H1 (cell line): ENCODE results near the gene NONO. TPM values are rescaled to one million over a fixed set of nuclear protein-coding genes. Genes with fewer than 3 reads are reported as not detected.

Experiments
- CTCF ChIA-PET: fragments of 300-600 bp; sonication (Branson Sonifier 250); formaldehyde crosslinking; loops from one replicate; lab custom pipeline; 2021; ENCODE audit not compliant: partially characterized antibody; lab: Charles Lee
- POLR2A ChIA-PET: fragments of 300-600 bp; sonication (Branson Sonifier 250); formaldehyde crosslinking; loops from one replicate; lab custom pipeline; 2021; ENCODE audit warnings: inconsistent platforms; ENCODE audit not compliant: partially characterized antibody; lab: Charles Lee
- DNase-seq, 2 experiments: peaks; one replicate each; pipeline versions ENCODE4 v3.0.0 to v3.0.0-alpha.2; 2010 to 2022; ENCODE audit warnings: low spot score in 2 of 2, low read depth in 1 of 2, mixed read lengths in 1 of 2
- FAIRE-seq: peaks from 2 replicates; lab custom pipeline; 2011; peaks lifted over from hg19 to GRCh38; lab: Jason Lieb, UNC
- H2AFZ ChIP-seq: 2 replicates; pipeline ENCODE4 v1.8.1; 2012; ENCODE audit warnings: low read length, inconsistent platforms
- H2AK5ac ChIP-seq: 2 replicates; pipeline ENCODE4 v1.6.1; 2013; ENCODE audit warnings: low read depth, low read length
- H2BK120ac ChIP-seq: replicated peaks from 2 replicates; pipeline ENCODE3; 2013; ENCODE audit warnings: low read depth, low read length, inconsistent platforms
- H2BK12ac ChIP-seq: 2 replicates; pipeline ENCODE4 v1.6.1; 2013; ENCODE audit warnings: low read depth, low read length
- H2BK15ac ChIP-seq: 2 replicates; pipeline ENCODE4 v1.6.1; 2013; ENCODE audit warnings: low read length
- H2BK20ac ChIP-seq: 2 replicates; pipeline ENCODE4 v1.6.1; 2013; ENCODE audit warnings: low read length
- H2BK5ac ChIP-seq: 2 replicates; pipeline ENCODE4 v1.6.1; 2013; ENCODE audit warnings: low read depth, low read length
- H3K14ac ChIP-seq: 2 replicates; pipeline ENCODE4 v1.6.1; 2013; ENCODE audit warnings: inconsistent platforms; ENCODE audit not compliant: insufficient read length
- H3K18ac ChIP-seq: 2 replicates; pipeline ENCODE4 v1.6.1; 2013; ENCODE audit warnings: low read length; ENCODE audit errors: extremely low read depth
- H3K23ac ChIP-seq: 2 replicates; pipeline ENCODE4 v1.6.1; 2013; ENCODE audit warnings: inconsistent platforms; ENCODE audit not compliant: insufficient read length
- H3K23me2 ChIP-seq: 2 replicates; pipeline ENCODE4 v1.6.1; 2013; ENCODE audit warnings: low read depth, low read length
- H3K27ac ChIP-seq: 2 replicates; pipeline ENCODE4 v1.6.1; 2011; ENCODE audit warnings: low read depth, low read length, inconsistent platforms
- H3K27me3 ChIP-seq, 4 experiments: replicated peaks in 1 of 4; 1 replicate in 1 of 4; 2 replicates in 3 of 4; pipeline versions ENCODE4 v1.6.1 to v1.8.1; 2011 to 2013; ENCODE audit warnings: low read length in 3 of 4, mild to moderate bottlenecking in 3 of 4, inconsistent platforms in 2 of 4, mixed read lengths in 2 of 4, moderate library complexity in 1 of 4; ENCODE audit not compliant: control insufficient read depth in 3 of 4, insufficient read depth in 3 of 4; ENCODE audit errors: extremely low read depth in 1 of 4
- H3K36me3 ChIP-seq, 4 experiments: 2 replicates each; pipeline versions ENCODE4 v1.6.1 to v1.8.1; 2011 to 2013; ENCODE audit warnings: mild to moderate bottlenecking in 4 of 4, low read length in 3 of 4, moderate library complexity in 2 of 4, control low read depth in 1 of 4, inconsistent platforms in 1 of 4; ENCODE audit not compliant: insufficient read depth in 4 of 4, control insufficient read depth in 2 of 4
- H3K4ac ChIP-seq: replicated peaks from 2 replicates; pipeline ENCODE3; 2013; ENCODE audit warnings: low read length, low read depth, mixed read lengths, inconsistent platforms; ENCODE audit not compliant: insufficient read length
- H3K4me1 ChIP-seq, 4 experiments: replicated peaks in 1 of 4; 1 replicate in 1 of 4; 2 replicates in 3 of 4; pipeline versions ENCODE4 v1.6.1 to v1.8.1; 2011 to 2013; ENCODE audit warnings: low read length in 3 of 4, inconsistent platforms in 2 of 4, mixed read lengths in 1 of 4; ENCODE audit not compliant: insufficient read depth in 4 of 4, control insufficient read depth in 3 of 4
- H3K4me2 ChIP-seq, 2 experiments: 2 replicates each; pipeline versions ENCODE4 v1.6.1 to v1.8.1; 2011 to 2013; ENCODE audit warnings: low read depth in 2 of 2, low read length in 2 of 2, control low read depth in 1 of 2, inconsistent platforms in 1 of 2, mild to moderate bottlenecking in 1 of 2; ENCODE audit not compliant: insufficient read depth in 1 of 2
- H3K4me3 ChIP-seq, 4 experiments: fragments of 200-600, 300-600 bp in 1 of 4; sonication (generic), shearing (Covaris generic), sonication (Bioruptor Twin) in 1 of 4; 2 replicates each; pipeline versions ENCODE4 v1.5.1 to v1.8.1; 2011 to 2016; ENCODE audit warnings: low read length in 4 of 4, low read depth in 3 of 4, control low read depth in 2 of 4, inconsistent platforms in 2 of 4, mild to moderate bottlenecking in 2 of 4, mixed read lengths in 1 of 4, moderate library complexity in 1 of 4; ENCODE audit not compliant: insufficient read depth in 2 of 4; ENCODE audit errors: extremely low read depth in 1 of 4
- H3K56ac ChIP-seq: replicated peaks from 2 replicates; pipeline ENCODE3; 2013; ENCODE audit warnings: low read depth, mild to moderate bottlenecking, mixed read lengths, low read length, inconsistent platforms; ENCODE audit not compliant: insufficient read length
- H3K79me1 ChIP-seq: 2 replicates; pipeline ENCODE4 v1.6.1; 2013; ENCODE audit warnings: low read depth, low read length, control low read depth
- H3K79me2 ChIP-seq, 2 experiments: 2 replicates each; pipeline versions ENCODE4 v1.6.1 to v1.8.1; 2012 to 2013; ENCODE audit warnings: low read length in 2 of 2, mild to moderate bottlenecking in 2 of 2, inconsistent platforms in 1 of 2; ENCODE audit not compliant: insufficient read depth in 2 of 2, control insufficient read depth in 1 of 2
- H3K9ac ChIP-seq, 4 experiments: replicated peaks in 1 of 4; 1 replicate in 1 of 4; 2 replicates in 3 of 4; pipeline versions ENCODE4 v1.6.1 to v1.8.1; 2011 to 2013; ENCODE audit warnings: low read depth in 3 of 4, low read length in 3 of 4, control low read depth in 2 of 4, mild to moderate bottlenecking in 2 of 4, moderate library complexity in 2 of 4, inconsistent platforms in 1 of 4; ENCODE audit errors: extremely low read depth in 1 of 4
- H3K9me3 ChIP-seq, 2 experiments: 2 replicates each; pipeline versions ENCODE4 v1.6.1 to v1.8.1; 2012 to 2013; ENCODE audit warnings: mild to moderate bottlenecking in 2 of 2, moderate library complexity in 2 of 2, control low read depth in 1 of 2, inconsistent platforms in 1 of 2, low read depth in 1 of 2, low read length in 1 of 2, mixed read lengths in 1 of 2; ENCODE audit not compliant: insufficient read depth in 2 of 2
- H4K20me1 ChIP-seq, 2 experiments: replicated peaks in 1 of 2; 2 replicates each; pipeline versions ENCODE3 to v1.8.1; 2011 to 2013; ENCODE audit warnings: inconsistent platforms in 2 of 2, low read length in 2 of 2, mild to moderate bottlenecking in 1 of 2; ENCODE audit not compliant: insufficient read depth in 2 of 2, control insufficient read depth in 1 of 2
- H4K5ac ChIP-seq: 2 replicates; pipeline ENCODE4 v1.6.1; 2013; ENCODE audit warnings: low read length, low read depth, mixed read lengths, inconsistent platforms; ENCODE audit not compliant: insufficient read length
- H4K8ac ChIP-seq: 2 replicates; pipeline ENCODE4 v1.8.0; 2013; ENCODE audit warnings: mild to moderate bottlenecking, moderate library complexity, low read length, inconsistent platforms; ENCODE audit not compliant: insufficient read depth; ENCODE audit errors: extremely low read depth
- H4K91ac ChIP-seq: replicated peaks from 2 replicates; pipeline ENCODE3; 2013; ENCODE audit warnings: low read length, mixed read lengths, inconsistent platforms; ENCODE audit not compliant: insufficient read length
- GABPA ChIP-seq: IDR thresholded peaks from 2 replicates; pipeline ENCODE4 v1.6.1; 2011; ENCODE audit warnings: mild to moderate bottlenecking, low read length, moderate library complexity, borderline replicate concordance; ENCODE audit not compliant: insufficient read depth
- KDM1A ChIP-seq: fragments of 200-600, 300-600 bp; sonication (generic); IDR thresholded peaks from 2 replicates; pipeline ENCODE4 v1.7.1; 2016; ENCODE audit warnings: mild to moderate bottlenecking, low read length, borderline replicate concordance
- WGBS, 2 experiments: shearing (Covaris generic) in 1 of 2; methylation state at CpG; one replicate each; pipeline versions ENCODE4 v1.1.6 to v1.1.7; 2013 to 2015; ENCODE audit warnings: low lambda C conversion rate in 2 of 2, mixed read lengths in 2 of 2, inconsistent platforms in 1 of 2, low coverage in 1 of 2, missing lambda C conversion rate in 1 of 2; ENCODE audit not compliant: insufficient replicate concordance in 2 of 2, insufficient coverage in 1 of 2, insufficient read length in 1 of 2; ENCODE audit errors: extremely low coverage in 1 of 2, missing lambda C conversion rate in 1 of 2; 5-methylcytosine and 5-hydroxymethylcytosine counted together
- polyA plus RNA-seq, 7 experiments: library from polyadenylated mRNA; depleted of rRNA in 3 of 7; stranded (reverse) in 5 of 7; unstranded in 2 of 7; fragments of >200 nt in 5 of 7; fragments of 200-250 nt in 2 of 7; gene quantifications; 1 replicate in 5 of 7; 2 replicates in 1 of 7; 4 replicates in 1 of 7; pipeline versions ENCODE4 v1.2.1 to v1.2.3, GENCODE V29; 2011 to 2013; ENCODE audit warnings: missing spikeins in 2 of 7, mixed read lengths in 2 of 7
- total RNA-seq: library from RNA; stranded (reverse); fragmentation: NEBNext Ultra II Directional; extraction: Animal tissue kit (Norgen Biotek cat#: 25700); gene quantifications from 2 replicates; pipeline ENCODE4 v1.2.1, GENCODE V29; 2021
- TF ChIP-seq, protein P1 (sequence below): IDR thresholded peaks from 2 replicates; pipeline ENCODE4 v1.6.1; 2012; ENCODE audit warnings: inconsistent platforms
- TF ChIP-seq, protein P2 (sequence below), 3 experiments: IDR thresholded peaks; 1 replicate in 2 of 3; 2 replicates in 1 of 3; pipeline versions ENCODE4 v1.5.1 to v1.6.1; 2011; ENCODE audit warnings: low read length in 3 of 3, mild to moderate bottlenecking in 3 of 3, inconsistent platforms in 2 of 3, low read depth in 1 of 3, moderate library complexity in 1 of 3; ENCODE audit not compliant: insufficient read depth in 1 of 3; ENCODE audit errors: control extremely low read depth in 1 of 3
- TF ChIP-seq, protein P3 (sequence below): IDR thresholded peaks from 2 replicates; pipeline ENCODE4 v1.6.1; 2012; ENCODE audit warnings: low read length, inconsistent platforms

NONO gene
- total and polyA plus RNA-seq, 2 of the 8 experiments (the other 6 are each of a cell fraction or from before 2014, with no cell fraction given): 641 to 728 TPM

DNA sequence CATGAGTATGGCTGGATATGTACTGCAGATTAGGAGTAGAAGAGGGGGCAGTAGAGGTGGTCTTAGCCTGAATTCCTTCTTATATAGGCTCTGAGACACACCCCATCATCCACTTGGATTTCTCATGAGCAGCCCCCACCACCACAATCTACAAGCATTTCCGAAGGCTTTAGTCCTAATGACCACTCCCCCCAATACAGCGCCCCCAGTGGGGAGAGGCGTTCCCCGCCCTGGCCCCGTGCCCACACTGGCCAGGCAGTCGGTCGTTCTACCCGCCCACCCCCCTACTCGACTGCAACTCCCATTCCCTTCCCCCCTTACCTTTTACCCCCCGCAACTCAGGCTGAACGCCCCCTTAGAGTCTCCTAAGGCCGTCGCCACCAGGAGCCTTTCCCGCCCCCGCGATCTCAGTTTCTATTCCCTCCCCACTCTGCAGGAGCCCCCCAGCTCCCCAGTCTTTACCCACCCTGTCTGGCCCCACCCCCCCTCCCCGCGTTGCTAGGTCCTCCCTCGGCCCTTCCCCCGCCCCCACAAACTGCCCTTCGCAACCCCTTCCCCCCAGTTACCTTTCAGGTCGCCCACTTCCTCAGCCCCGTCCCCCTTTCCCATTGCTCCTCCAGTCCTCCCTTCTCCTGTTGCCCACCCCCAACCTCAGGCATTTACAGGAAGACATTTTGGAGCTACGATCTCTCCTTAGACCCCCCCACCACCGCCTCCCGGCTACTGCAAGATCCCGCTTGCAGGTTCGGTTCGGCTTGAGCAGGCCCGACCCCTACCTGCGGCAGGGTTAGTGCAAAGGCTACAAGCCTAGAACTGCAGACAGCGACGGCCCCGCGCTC, 30.0 kb upstream of the NONO start:
- Histone ChIP-seq H4K20me1 (no peaks in the 10 kb centered on the region), H3K9me3 (no peaks in the 10 kb centered on the region), H4K5ac (peak overlapping the region; percentile 83), H3K9ac (peak overlapping the region; percentile 75 to 85 (median 79)), H2AK5ac (no peak overlapping the region), H3K4ac (no peak overlapping the region), H3K4me2 (peak overlapping the region; percentile 69 to 89), H3K4me3 (peak overlapping the region; percentile 79 to 99 (median 82)), H2AFZ (no peak overlapping the region), H2BK15ac (0 out of 2 replicates have a peak overlapping the region, but pooled peaks have one; percentile 46), H3K79me1 (no peaks in the 10 kb centered on the region; the same call in 1 of the 2 replicates), H3K23ac (no peak overlapping the region), H3K56ac (peak overlapping the region; percentile 97), H3K23me2 (peaks cover 6% of the 10 kb centered on the region; the same call in 1 of the 2 replicates), H3K27me3 (no peaks in the 10 kb centered on the region), H3K36me3 (peaks cover 9 to 27% (median 20%) of the 10 kb centered on the region in 4 experiments), H3K27ac (peak overlapping the region; percentile 70; the same call in 1 of the 2 replicates), H2BK20ac (no peak overlapping the region), H3K79me2 (peaks cover 0 to 26% of the 10 kb centered on the region in 2 experiments; a peak in 2 of 4 replicates), H3K14ac (no peak overlapping the region), H2BK120ac (no peak overlapping the region), H4K8ac (peak overlapping the region; percentile 68), H2BK5ac (peak overlapping the region; percentile 91; the same call in 1 of the 2 replicates), H2BK12ac (no peak overlapping the region), H3K18ac (peak overlapping the region; percentile 87), H4K91ac (no peak overlapping the region), H3K4me1 (peaks cover 0 to 5% (median 3%) of the 10 kb centered on the region in 4 experiments; a peak in 4 of 7 replicates)
- DNase-seq: peak in 1 of 2 experiments; percentile 78
- WGBS, 2 experiments: 1% methylated on average over 13 of the region's 35 CpGs; no CpG with 5 or more reads in 1 of the 2 experiments
- no peak for FAIRE-seq
- POLR2A ChIA-PET: interaction anchor here (0.6 to 3.1 kb wide), 11 partner anchors 9 to 112 kb away, joined by 3 to 28 read pairs (median 5); partner anchors contain the start of genes ITGB1BP2, NONO and TAF1
- CTCF ChIA-PET: interaction anchor here (0.8 kb wide), 1 partner anchor 132 kb away, joined by 5 read pairs; no protein-coding TSS in a partner anchor
- TF ChIP-seq, protein P1, sequence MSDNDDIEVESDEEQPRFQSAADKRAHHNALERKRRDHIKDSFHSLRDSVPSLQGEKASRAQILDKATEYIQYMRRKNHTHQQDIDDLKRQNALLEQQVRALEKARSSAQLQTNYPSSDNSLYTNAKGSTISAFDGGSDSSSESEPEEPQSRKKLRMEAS: 0 out of 2 replicates have a peak, but pooled peaks have one; percentile 18
- TF ChIP-seq, protein P2, sequence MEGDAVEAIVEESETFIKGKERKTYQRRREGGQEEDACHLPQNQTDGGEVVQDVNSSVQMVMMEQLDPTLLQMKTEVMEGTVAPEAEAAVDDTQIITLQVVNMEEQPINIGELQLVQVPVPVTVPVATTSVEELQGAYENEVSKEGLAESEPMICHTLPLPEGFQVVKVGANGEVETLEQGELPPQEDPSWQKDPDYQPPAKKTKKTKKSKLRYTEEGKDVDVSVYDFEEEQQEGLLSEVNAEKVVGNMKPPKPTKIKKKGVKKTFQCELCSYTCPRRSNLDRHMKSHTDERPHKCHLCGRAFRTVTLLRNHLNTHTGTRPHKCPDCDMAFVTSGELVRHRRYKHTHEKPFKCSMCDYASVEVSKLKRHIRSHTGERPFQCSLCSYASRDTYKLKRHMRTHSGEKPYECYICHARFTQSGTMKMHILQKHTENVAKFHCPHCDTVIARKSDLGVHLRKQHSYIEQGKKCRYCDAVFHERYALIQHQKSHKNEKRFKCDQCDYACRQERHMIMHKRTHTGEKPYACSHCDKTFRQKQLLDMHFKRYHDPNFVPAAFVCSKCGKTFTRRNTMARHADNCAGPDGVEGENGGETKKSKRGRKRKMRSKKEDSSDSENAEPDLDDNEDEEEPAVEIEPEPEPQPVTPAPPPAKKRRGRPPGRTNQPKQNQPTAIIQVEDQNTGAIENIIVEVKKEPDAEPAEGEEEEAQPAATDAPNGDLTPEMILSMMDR (IDR thresholded peaks at IDR 0.05; ENCODE audit: control extremely low read depth in 1 of 3, insufficient read depth in 1 of 3, low read depth in 1 of 3, low read length in 3 of 3): peak in 2 of 3 experiments; percentile 35 to 43; a peak in 2 of 4 replicates
- TF ChIP-seq, protein P3, sequence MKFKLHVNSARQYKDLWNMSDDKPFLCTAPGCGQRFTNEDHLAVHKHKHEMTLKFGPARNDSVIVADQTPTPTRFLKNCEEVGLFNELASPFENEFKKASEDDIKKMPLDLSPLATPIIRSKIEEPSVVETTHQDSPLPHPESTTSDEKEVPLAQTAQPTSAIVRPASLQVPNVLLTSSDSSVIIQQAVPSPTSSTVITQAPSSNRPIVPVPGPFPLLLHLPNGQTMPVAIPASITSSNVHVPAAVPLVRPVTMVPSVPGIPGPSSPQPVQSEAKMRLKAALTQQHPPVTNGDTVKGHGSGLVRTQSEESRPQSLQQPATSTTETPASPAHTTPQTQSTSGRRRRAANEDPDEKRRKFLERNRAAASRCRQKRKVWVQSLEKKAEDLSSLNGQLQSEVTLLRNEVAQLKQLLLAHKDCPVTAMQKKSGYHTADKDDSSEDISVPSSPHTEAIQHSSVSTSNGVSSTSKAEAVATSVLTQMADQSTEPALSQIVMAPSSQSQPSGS: no peak
- TF ChIP-seq KDM1A (no peak), GABPA (no peak)
